ENCODE measurements around the gene MECP2. TPM values are rescaled to one million over a fixed set of nuclear protein-coding genes. Genes with fewer than 3 reads are reported as not detected.

Gene MECP2
- total and polyA plus RNA-seq, 2 of the 13 experiments (the other 11 are each of a cell fraction or from before 2014, with no cell fraction given) = 7.9 to 18.1 TPM

DNA sequence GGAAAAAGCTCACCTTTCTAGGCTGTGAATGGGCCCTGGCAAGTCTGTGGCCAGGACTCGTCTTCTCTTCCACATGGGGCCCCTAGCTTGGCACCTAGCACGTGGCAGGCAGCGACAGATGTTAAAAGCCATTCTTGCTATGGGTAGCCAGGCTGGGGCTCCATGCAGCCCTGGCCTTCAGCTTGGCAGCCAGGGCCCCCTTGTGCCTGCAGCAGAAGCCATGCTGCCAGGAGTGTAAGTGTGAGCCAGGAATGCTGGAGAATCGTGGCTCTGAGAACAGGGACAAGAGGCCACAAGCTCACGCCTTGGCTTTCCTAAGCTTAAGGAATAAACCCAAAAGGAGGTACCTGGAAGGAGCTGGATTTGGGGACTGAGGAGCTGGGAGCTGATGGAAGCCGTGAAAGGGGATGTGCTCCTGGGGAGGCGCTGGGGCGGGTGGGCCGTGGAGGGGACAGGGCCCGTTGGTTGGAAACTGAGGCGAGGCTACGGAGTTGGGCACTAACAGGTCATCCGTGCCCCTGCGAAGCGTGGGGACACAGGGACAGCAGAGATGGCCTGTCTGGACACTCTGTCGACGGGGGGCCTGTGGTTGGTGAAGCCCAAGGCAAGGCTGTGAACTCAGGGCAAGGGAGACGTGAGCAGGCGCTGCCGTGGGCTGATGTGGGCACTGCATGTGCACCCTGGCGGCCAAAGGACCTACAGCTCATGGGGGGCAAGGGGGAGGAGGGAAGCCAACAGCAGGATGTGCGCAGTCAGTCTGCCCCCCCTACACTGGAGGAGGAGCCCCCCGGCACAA, 45.6 kb upstream of the MECP2 start:
- Histone ChIP-seq H3K27ac (ENCODE audit: extremely low read length, insufficient read depth, low read length) (no peak overlapping the region), H4K20me1 (ENCODE audit: insufficient read depth, low read length) (no peaks in the 10 kb centered on the region), H2AFZ (ENCODE audit: low read length) (no peak overlapping the region), H3K4me3 (replicated peaks in 1 of 3; ENCODE audit: insufficient read depth in 1 of 3, low read depth in 2 of 3, low read length in 3 of 3) (no peak overlapping the region), H3K4me2 (ENCODE audit: low read depth, low read length) (no peak overlapping the region), H3K36me3 (replicated peaks in 1 of 2; ENCODE audit: control insufficient read depth in 1 of 2, insufficient read depth in 2 of 2, low read length in 2 of 2) (no peaks in the 10 kb centered on the region), H3K4me1 (ENCODE audit: insufficient read depth, low read length) (peaks cover 18% of the 10 kb centered on the region), H3K9me3 (ENCODE audit: low read length) (no peaks in the 10 kb centered on the region), H3K79me2 (ENCODE audit: insufficient read depth, low read length) (no peaks in the 10 kb centered on the region), H3K27me3 (ENCODE audit: control insufficient read depth in 1 of 2, insufficient read depth in 2 of 2, low read length in 2 of 2) (no peaks in the 10 kb centered on the region; a peak in 1 of 5 replicates), H3K9ac (ENCODE audit: insufficient read depth, low read depth, low read length) (no peak overlapping the region)
- in situ Hi-C loops (cut with HindIII; ENCODE audit: extremely low pct_ligation_motif_present, low pct_unique_long_range_greater_than_20kb) (no loop called here), intact Hi-C loops (cut with micrococcal nuclease; ENCODE audit: unreplicated experiment) (no loop called here)
- ATAC-seq (no peak), DNase-seq (ENCODE audit: low spot score) (no peak), FAIRE-seq (no peak)
- POLR2A ChIA-PET = no interaction called here
- CTCF ChIA-PET (ENCODE audit: low intra/inter-chr PET ratio, low total read pairs) = no interaction called here
- 76% methylated on average over 5 of the region's 23 CpGs for WGBS (ENCODE audit: low lambda C conversion rate)
- BruUV-seq (replicated peaks) = no TSS peak
- TF ChIP-seq, protein P1, sequence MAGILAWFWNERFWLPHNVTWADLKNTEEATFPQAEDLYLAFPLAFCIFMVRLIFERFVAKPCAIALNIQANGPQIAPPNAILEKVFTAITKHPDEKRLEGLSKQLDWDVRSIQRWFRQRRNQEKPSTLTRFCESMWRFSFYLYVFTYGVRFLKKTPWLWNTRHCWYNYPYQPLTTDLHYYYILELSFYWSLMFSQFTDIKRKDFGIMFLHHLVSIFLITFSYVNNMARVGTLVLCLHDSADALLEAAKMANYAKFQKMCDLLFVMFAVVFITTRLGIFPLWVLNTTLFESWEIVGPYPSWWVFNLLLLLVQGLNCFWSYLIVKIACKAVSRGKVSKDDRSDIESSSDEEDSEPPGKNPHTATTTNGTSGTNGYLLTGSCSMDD (CRISPR knock-in tag; IDR thresholded peaks at IDR 0.05) = no peak
- TF ChIP-seq, protein P2, sequence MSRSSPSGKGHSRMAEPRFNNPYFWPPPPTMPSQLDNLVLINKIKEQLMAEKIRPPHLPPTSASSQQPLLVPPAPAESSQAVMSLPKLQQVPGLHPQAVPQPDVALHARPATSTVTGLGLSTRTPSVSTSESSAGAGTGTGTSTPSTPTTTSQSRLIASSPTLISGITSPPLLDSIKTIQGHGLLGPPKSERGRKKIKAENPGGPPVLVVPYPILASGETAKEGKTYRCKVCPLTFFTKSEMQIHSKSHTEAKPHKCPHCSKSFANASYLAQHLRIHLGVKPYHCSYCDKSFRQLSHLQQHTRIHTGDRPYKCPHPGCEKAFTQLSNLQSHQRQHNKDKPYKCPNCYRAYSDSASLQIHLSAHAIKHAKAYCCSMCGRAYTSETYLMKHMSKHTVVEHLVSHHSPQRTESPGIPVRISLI (CRISPR knock-in tag; IDR thresholded peaks at IDR 0.05; ENCODE audit: borderline replicate concordance) = no peak
- TF ChIP-seq, protein P3, sequence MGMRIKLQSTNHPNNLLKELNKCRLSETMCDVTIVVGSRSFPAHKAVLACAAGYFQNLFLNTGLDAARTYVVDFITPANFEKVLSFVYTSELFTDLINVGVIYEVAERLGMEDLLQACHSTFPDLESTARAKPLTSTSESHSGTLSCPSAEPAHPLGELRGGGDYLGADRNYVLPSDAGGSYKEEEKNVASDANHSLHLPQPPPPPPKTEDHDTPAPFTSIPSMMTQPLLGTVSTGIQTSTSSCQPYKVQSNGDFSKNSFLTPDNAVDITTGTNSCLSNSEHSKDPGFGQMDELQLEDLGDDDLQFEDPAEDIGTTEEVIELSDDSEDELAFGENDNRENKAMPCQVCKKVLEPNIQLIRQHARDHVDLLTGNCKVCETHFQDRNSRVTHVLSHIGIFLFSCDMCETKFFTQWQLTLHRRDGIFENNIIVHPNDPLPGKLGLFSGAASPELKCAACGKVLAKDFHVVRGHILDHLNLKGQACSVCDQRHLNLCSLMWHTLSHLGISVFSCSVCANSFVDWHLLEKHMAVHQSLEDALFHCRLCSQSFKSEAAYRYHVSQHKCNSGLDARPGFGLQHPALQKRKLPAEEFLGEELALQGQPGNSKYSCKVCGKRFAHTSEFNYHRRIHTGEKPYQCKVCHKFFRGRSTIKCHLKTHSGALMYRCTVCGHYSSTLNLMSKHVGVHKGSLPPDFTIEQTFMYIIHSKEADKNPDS (CRISPR knock-in tag; IDR thresholded peaks at IDR 0.05) = no peak
- TF ChIP-seq ZNF326 (CRISPR knock-in tag; IDR thresholded peaks at IDR 0.05; ENCODE audit: borderline replicate concordance) (no peak), FIP1L1 (IDR thresholded peaks at IDR 0.05; ENCODE audit: borderline replicate concordance, insufficient read depth, low read depth, low read length) (no peak), TAF1 (CRISPR knock-in tag; IDR thresholded peaks at IDR 0.05) (no peak), ZNF260 (CRISPR knock-in tag; IDR thresholded peaks at IDR 0.05; ENCODE audit: borderline replicate concordance, low read depth) (no peak), ZNF672 (CRISPR knock-in tag; IDR thresholded peaks at IDR 0.05) (no peak), ZSCAN29 (CRISPR knock-in tag; conservative IDR thresholded peaks at IDR 0.05) (no peak), ISL2 (CRISPR knock-in tag; IDR thresholded peaks at IDR 0.05) (no peak), AKAP8 (CRISPR knock-in tag; IDR thresholded peaks at IDR 0.05) (no peak), ZNF3 (CRISPR knock-in tag; IDR thresholded peaks at IDR 0.05) (no peak)
- TF ChIP-seq, protein P4, sequence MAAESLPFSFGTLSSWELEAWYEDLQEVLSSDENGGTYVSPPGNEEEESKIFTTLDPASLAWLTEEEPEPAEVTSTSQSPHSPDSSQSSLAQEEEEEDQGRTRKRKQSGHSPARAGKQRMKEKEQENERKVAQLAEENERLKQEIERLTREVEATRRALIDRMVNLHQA (CRISPR knock-in tag; IDR thresholded peaks at IDR 0.05) = no peak
- TF ChIP-seq, protein P5, sequence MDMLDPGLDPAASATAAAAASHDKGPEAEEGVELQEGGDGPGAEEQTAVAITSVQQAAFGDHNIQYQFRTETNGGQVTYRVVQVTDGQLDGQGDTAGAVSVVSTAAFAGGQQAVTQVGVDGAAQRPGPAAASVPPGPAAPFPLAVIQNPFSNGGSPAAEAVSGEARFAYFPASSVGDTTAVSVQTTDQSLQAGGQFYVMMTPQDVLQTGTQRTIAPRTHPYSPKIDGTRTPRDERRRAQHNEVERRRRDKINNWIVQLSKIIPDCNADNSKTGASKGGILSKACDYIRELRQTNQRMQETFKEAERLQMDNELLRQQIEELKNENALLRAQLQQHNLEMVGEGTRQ (IDR thresholded peaks at IDR 0.05; ENCODE audit: low read depth, low read length) = no peak
- TF ChIP-seq, protein P5 (CRISPR knock-in tag; IDR thresholded peaks at IDR 0.05; ENCODE audit: borderline replicate concordance) = no peak
- TF ChIP-seq, protein P6, sequence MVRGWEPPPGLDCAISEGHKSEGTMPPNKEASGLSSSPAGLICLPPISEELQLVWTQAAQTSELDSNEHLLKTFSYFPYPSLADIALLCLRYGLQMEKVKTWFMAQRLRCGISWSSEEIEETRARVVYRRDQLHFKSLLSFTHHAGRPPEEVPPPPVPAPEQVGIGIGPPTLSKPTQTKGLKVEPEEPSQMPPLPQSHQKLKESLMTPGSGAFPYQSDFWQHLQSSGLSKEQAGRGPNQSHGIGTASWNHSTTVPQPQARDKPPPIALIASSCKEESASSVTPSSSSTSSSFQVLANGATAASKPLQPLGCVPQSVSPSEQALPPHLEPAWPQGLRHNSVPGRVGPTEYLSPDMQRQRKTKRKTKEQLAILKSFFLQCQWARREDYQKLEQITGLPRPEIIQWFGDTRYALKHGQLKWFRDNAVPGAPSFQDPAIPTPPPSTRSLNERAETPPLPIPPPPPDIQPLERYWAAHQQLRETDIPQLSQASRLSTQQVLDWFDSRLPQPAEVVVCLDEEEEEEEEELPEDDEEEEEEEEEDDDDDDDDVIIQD (CRISPR knock-in tag; IDR thresholded peaks at IDR 0.05; ENCODE audit: low read depth) = no peak
